ENCODE measurements around the gene NNMT.

The NNMT gene

DNA sequence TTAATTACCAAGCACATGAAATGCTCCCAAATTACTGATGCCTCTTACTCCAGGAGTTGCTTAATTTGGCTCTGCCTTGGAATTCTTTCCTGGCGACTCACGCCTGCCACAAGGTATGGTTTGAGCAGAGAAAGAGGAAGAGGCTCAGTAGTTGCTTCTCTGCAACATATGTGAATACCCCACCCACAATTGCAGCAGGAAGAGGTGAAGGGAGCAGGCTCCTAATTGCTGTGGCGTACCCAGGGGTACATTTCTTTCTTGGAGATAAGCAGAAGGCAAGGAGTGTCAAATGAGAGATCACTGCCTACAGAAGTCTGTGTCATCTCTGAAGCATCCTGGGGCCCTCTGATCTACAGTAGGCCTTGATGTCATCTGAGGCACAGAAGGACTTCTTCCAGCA, 10.6 kb upstream of the NNMT start:
- no peak for DNase-seq

DNA sequence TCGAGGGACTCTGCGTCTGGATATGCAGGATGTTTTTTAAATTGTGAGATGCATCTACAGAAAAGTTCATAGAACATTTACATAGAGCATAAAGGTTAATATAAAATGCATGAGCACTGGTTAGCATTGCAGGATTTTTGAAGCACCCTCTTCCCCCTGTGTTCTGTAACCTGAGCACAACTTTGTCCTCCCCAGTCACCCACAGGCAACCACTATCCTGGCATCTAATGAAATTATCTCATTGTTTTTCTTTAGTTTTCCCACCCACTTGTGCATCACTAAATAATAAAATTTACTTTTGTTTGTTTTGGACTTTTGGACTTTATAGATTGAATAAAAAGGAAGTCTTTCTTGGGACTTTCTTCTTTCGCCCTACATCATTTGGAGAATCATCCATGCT, 10.0 kb upstream of the NNMT start:
- no peak for DNase-seq

DNA sequence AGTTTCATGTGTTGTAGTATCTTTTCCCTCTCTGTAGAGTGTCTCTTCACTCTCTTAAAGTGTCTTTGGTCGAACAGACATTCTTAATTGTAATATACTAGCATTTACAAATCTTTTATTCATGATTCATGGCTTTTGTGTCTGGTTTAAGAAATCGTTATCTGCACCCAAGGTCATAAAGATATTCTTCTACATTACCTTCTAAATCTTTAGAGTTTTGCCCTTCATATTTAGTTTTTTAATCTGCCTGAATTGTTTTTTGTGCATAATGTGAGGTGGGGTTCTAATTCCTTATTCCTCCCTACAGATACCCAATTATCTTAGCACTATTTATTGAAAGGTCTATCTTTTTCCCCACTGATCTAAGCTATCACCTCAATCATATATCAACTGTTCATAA, 9.0 kb upstream of the NNMT start:
- DNase-seq, result no peak

DNA sequence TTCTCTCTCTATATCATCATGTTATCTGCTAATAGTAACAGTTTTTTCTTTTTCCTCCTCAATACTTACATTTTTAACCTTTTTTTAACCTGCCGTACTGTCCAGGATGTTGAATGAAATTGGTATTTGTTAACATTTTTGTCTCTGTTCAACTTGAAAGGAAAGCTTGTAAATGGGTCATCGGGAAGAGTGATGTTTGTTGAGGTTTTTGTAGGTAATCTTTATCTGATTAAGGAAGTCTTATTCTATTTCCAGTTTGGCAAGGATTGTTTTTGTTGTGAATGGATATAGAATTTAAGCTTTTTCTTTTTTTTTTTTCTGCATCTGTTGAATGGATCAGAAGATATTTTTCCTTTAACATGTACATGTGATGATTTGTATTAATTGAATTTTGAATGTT, 8.1 kb upstream of the NNMT start:
- DNase-seq, result no peak

DNA sequence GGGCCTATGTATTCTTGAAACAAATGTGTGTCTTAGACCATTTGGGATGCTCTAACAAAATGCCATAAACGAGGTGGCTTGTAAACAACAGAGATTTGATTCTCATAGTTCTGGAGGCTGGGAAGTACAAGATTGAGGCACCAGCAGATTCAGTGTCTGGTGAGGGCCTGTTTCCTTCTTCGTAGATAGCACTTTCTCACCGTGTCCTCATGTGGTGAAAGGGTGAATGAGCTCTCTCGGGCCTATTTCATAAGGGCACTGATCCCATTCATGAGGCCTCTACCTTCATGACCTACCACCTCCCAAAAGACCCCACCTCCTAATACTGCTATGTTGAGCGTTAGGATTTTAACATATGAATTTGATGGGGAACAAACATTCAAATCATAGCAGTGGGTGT, 6.4 kb upstream of the NNMT start:
- no peak for DNase-seq

DNA sequence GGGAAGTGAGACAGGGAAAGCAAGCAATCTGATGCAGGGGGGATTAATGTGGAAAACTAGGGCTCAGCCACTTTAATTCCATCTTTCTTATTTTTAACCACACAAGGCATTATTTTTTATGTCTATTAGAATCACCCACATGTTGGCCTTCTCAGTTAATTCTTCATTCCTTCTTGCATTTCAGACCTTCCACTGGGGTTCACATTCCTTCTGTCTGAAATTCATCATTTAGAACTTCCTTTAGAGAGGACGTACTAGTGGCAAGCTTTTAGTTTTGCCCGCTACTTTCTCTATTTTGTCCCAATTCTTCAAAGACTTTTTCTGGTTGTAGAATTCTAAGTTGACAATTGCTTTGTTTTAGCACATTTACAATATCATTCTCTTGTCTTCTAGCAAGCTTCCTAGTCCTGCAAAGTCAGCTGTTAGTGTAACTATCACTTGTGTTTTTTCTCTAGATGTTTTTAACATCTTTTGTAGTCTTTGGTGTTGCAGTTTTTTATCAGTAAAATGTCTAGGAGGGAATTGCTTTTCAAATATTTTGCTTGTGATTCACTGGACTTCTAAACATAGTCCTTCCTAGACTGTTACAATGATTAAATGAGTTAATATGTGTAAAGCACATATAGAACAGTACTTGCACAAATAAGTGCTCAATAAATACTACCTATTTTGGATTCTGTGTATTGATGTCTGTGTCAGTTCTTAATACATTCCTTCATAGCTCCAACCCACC, 5.5 kb upstream of the NNMT start:
- no peak for DNase-seq

DNA sequence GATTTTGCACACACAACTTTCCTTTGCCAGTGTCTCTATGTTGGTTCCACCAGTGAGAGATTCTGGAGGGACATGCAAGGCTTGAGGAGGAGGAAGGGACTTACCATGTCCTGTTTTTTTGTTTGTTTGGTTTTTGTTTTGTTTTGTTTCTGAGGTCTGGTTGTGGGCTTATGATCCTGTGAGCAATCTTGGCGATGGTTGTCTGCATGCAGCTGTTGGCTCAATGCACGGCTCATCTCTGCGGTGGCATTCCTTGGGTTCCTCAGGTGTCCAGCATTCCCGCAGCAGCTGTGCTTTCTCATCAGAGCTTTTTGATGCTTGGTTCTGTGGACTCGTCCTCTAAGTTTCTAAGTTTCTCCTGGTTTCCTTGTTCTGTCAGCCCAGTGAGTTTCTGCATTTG, 4.8 kb upstream of the NNMT start:
- no peak for DNase-seq

DNA sequence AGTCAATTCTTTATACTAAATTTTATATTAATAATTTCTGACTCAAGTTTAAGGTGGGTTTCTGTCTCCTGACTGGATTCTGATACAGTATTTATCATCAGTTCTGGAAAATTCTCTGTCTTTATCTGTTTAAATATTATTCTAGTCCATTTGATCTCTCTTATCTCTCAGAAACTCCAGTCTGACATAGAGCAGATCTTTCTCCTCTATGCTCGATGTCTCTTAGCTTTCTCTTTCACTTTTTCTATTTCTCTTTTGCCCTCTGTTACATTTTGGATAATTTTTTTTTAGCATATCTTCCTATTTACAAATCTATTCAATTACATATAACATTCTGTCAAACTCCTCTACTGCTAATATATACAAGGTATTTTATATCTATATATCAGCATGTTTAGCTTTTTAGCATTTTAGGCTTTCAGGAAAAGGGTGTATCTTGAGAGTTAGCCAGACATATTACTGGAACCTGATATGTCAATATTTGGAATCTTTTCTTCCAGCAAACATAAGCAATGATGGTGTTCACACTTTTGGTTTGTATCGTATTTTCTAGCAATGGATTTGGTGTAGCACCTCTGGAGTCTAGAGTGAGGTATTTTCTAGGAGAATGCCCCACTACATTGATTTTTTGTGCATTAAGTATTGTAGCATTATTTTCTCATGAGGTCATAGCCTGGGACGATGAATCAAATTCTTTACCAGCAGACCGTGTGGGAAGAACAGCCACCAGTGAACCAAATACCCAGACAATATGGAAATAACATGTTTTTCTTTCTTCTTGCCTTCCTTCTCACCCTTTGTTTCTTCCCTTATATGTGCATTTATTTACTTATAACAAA, 4.1 kb upstream of the NNMT start:
- DNase-seq, result no peak

DNA sequence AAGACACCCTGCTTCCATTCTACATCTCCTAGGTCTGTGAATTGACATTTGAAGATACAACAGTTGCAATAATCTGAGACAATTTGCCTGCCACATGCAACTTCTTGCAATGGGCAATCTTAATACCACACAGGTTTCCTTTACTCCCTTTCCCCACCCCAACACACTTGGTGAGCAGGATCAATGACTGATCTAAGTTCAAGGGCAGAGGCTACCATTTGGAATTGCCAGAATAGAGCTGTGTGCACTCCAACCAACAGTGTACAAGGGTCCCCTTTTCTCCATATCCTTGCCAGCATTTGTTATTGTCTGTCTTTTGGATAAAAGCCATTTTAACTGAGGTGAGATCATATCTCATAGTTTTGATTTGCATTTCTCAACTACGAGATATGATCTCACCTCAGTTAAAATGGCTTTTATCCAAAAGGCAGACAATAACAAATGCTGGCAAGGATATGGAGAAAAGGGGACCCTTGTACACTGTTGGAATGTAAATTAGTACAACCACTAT, 2.9 kb upstream of the NNMT start:
- no peak for DNase-seq

DNA sequence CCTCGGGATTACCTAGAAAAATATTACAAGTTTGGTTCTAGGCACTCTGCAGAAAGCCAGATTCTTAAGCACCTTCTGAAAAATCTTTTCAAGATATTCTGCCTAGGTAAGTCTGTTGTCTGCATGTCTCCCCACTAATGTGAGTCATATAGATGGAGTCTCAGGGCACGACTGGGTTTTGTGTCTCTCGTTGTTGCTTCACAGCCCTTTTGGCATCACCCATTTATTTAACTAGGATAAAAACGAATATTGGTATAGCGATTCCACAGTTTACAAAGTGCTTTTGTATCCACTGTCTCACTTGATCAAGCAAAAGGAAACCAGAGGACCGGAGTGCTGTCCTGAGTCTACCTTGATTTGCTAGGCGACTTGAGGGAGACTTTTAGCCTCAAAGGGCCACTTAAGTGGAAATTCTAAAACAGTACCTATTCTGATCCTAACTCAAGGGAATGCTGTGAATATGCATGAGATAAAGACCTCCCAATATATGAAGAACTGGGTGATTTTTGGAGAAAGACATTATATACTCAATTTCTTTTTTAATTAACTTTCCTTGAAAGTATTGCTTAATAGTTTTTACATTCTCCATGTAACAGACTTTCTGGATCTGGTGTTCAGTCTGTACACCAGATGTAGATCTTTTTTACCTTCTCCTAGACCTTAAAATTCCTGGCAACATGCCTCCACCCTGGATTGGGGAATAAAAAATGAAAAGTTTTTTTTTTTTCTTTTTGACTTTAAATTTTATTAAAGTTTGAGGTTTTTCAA, 590 bp downstream of the NNMT start:
- no peak for DNase-seq

DNA sequence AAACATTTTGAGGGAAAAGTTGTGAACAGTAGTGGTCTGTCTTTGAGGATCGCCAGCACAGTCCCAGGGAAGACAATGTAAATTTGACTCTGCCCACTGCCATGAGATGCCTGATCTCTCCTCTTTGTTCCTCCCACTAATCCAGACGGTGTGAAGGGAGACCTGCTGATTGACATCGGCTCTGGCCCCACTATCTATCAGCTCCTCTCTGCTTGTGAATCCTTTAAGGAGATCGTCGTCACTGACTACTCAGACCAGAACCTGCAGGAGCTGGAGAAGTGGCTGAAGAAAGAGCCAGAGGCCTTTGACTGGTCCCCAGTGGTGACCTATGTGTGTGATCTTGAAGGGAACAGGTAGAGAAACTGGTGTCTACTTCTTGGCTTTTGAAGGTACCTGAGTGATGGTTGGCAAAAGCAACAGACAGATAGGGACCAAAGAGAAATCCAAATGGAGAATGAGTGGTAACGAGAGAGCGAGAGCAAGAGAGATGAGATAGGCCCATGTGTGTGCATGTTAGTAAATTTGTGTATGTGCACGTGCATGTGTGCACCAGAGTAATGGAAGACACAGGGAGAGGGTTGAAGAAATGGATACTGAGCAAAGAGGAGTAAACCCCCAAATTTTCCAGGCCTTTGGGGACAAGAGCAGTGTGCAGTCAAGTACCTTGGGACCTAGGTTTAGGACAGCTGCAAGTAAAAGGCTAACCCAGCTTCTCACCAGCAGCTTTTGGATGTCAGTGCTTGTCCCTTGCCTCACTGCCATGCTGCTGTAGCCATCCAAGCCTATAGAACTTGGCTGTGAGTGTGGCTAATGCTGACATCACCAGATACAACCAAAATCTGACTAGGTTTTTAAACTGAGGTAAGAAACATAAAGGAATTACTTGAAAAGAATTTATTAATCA, 1.9 kb downstream of the NNMT start:
- DNase-seq, result no peak

DNA sequence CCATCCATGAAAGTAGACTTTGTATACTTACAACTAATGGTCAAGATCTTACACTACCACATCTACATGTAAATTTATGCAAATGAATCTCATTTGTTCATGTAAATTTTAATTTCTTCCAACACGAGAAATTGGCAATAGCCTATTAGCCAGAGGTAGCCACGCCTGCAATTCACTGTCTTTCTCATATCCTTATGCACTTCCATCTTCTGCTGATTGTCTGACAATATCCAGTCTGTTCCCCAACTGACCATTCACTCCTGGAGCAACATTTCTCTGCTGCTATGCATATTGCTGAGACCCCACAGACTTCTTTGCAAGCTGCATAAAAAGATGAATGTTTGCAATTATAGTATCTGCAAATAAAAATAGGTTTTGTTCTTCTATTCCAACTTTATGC, 2.5 kb downstream of the NNMT start:
- DNase-seq, result no peak

DNA sequence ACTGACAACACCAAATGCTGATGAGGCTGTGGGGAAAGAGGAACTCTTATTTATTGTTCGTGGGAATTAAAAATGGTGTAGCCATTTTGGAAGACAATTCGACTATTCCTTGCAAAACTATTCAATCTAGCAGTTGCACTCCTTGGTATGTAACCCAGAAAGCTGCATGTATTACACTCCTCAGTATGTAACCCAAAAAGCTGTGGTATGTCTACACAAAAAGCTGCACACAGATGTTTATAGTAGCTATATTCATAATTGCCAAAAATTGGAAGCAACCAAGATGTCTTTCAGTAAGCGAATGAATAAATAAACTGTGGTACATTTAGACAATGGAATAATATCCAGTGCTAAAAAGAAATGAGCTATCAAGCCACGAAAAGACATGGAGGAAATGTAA, 4.9 kb downstream of the NNMT start:
- DNase-seq, result no peak

DNA sequence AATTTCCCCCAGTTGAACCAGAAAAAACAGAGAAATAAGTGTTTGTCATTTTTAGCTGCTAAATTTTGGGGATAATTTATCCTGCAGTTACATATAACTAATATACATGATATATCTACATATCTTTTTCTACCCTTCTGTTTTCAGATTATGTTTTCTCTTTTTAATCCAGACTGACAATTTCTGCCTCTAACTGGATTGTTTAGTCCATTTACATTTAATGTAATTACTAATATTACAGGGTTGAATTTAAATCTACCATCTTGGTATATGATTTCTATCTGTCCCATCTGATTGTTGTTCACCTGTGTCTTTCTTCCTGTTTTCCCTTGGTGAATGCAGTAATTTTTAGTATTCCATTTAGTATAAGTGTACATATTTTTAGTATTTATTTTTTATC, 5.7 kb downstream of the NNMT start:
- no peak for DNase-seq

DNA sequence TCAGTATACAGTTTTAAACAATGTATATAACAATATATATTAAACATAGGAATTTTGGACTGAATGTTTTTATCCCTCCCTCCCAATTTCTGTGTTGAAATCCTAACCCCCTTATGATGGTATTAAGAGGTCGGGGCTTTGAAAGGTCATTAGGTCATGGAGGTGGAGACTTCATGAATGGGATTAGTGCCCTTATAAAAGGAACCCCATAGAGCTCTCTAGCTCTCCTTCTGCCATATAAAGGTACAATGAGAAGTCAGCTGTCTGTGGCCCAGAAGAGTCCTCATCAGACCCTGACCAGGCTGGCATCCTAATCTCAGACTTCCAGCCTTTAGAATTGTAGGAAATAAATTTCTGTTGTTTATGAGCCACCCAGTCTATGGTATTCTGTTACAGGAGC, 6.5 kb downstream of the NNMT start:
- DNase-seq, result no peak

DNA sequence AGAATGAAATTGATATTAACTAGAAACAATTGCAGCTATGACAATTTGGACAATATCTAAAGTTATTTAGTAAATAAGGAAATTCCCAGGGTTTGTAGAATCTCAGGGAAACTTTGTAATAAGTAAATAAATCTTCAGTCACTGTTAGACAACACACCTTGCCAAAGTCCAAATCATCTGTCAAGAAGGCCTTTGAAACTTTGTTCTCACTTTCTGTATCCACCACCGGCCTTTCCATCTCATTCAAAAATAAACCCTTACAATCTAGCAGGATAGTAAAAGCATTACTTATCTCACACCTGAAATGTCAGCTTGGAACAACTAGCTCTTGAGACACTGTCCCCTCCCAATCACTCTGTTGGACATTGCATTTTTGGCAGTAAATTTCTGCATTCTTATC, 7.9 kb downstream of the NNMT start:
- DNase-seq, result no peak

DNA sequence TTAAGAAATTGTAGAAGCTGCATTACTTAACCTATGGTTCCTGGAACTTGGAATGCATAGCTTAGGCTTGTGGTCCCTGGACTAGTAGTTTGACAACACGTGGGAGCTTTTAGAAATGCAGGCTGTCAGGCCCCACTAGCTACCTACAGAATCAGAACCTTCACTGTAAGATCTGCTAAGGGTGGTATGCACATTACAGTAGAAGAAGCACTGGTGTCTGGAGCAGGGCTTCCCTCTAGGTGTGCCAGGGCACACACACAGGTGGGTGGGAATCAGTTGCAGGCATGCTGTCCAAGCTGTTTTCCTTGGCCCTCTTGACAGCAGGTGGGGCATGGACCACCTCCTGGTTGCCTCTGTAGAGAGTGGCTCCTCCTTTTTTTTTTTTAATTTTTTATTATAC, 8.8 kb downstream of the NNMT start:
- no peak for DNase-seq

DNA sequence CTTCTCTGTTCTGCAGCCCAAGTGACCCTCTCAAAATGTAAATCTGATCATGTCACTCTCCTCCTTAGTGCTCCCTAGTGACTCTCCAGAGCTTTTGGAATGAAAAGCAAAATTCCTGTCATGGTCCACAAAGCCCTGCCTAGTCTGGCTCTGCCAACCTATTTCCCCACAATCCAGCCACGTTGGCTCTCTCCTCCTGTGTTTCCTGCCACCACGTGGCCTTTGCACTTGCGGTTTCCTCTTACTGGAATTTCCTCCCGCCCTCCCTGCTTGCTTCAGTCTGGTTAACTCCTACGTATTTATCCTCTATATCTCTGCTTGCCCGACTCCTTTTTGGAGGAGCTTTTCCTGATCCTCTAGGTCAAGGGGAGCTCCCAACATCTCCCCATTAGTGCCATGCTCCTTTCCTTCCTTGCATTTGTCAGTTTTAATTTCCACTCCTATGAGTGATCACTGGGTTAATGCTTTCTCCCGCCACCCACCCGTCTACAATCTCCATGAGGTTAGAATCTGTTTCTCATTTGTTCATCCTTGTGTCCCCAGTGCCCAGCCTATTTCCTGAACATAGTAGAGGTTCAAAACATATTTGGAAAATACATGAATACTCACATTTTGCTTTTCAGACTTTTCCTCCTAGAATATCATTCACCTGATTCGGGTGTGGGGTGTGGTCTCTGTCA, 11.5 kb downstream of the NNMT start:
- DNase-seq, result peak; percentile 46 to 67 (median 60)

DNA sequence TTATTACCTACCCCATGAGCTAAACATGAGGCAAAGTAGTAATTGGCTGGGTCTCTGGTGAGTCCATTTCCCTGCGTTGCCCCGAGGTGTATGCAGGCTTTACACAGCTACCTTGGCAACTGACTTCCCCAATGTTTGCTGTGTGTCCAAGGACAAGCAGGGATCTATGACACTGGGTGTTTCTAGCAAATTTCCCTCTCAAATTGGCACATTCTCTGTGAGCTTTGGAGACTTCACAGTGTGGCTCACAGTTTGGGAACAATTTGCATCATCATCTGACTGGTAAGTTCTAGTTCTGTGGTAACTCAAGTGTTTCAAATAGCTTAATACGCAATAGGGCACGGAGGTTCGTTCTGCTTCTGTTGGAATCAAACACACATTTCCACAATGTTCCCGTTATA, 12.5 kb downstream of the NNMT start:
- DNase-seq, result peak; percentile 60 to 85 (median 72)

DNA sequence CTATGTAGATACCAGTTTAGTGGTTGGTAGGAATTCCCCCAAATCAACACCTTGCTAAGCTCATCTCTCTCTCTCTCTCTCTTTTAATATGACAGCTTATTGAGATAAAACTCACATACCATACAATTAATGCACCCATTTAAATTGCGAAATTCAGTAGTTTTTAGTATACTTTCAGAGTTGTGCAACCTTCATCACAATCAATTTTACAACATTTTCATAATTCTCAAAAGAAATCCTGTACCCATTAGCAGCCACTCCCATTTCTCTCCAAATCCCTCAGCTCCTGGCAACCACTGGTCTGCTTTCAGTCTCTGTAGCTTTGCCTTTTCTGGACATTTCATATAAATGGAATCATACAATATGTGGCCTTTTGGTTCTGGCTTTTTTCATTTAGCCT, 13.3 kb downstream of the NNMT start:
- peak in 1 of 3 donors; percentile 18 for DNase-seq

DNA sequence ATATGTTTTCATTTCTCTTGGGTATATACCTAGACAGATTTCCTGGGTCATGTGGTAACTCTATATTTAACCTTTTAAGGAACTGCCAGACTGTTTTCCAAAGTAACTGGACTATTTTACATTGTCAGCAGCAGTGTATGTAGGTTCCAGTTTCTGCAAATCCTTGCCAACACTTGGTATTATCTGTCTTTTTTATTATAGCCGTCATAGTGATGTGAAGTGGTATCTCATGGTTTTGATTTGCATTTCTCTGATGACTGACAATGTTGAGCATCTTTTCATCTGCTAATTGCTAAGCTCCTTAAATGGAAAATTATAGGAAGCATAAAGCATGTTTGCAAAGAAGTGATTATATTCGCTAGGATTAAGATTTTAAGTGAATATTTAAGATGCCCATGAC, 13.9 kb downstream of the NNMT start:
- no peak for DNase-seq

DNA sequence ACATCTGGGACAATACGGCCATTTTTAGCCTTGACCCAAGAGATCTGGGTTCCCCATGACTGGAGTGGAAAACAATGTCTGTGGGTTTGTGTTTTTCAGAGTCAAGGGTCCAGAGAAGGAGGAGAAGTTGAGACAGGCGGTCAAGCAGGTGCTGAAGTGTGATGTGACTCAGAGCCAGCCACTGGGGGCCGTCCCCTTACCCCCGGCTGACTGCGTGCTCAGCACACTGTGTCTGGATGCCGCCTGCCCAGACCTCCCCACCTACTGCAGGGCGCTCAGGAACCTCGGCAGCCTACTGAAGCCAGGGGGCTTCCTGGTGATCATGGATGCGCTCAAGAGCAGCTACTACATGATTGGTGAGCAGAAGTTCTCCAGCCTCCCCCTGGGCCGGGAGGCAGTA, 15.7 kb downstream of the NNMT start:
- no peak for DNase-seq

Data from suppressor macrophage treated with lipopolysaccharide for 1 hour (primary cell).